Liver (tissue), 3 donors: ENCODE results near the gene RSL24D1.

Source experiments
- ATF3 ChIP-seq: IDR thresholded peaks from 2 replicates; pipeline ENCODE4 v1.6.1; 2016; ENCODE audit warnings: antibody characterized with exemption
- CTCF ChIP-seq: fragments of 150-350 bp; IDR thresholded peaks from 2 replicates; pipeline ENCODE4 v1.5.1; 2017; ENCODE audit warnings: improper control_type of control experiment, low read depth, low read length; ENCODE audit not compliant: missing input control
- donor health status: healthy.
- donor health status: healthy.

- TF ChIP-seq CTCF = no peak
- TF ChIP-seq ATF3 = no peak
These were observed 45.1 kb upstream of the RSL24D1 start for GRCh38 chr15:55241891-55242290.
